HG02798 (cell line): ENCODE results near the gene CASS4.

Experiments used
- ATAC-seq: cut with Tn5 transposase; IDR thresholded peaks from one replicate; pipeline ENCODE4 v1.9.1; 2021; ENCODE audit warnings: mild to moderate bottlenecking; ENCODE audit not compliant: unreplicated experiment, poor library complexity

CASS4 gene

DNA sequence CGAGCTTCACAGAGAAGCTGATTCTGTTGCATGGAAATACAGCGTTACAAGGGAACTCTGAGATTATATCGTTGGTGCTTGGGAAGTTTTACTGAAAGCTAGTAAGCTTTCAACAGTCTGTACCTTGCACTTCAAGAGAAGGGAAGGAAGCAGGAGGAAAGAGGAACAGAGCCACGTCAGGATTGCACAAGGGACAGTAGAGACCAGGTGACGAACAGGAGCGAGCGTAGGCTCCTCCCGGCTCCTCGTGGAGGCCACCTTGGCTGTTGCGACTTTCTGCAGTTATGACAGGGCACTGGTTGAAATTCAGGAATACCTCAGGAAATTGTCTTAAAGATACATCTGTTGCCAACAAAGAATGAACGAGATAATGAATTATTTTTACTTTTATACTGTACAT is 75.2 kb downstream of the CASS4 start:
- ATAC-seq, result no peak

DNA sequence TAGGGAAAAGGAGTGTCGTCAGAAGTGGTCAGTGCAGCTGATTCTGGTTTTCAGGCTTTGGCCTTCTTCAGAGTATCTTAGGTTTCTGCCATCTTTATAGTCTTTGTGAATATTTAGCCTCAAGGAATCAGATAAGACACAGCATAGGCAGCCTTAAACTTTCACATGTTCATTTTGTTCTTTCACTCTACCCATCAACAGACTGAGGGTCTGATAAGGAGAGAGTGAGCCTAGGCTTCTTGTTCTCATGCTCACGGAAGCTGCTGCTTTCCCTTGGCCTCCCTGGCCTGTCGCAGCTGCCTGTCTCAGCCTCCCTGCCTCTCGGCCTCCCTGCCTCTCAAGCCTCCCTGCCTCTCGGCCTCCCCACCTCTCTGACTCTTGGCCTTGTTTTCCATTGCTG is 76.5 kb downstream of the CASS4 start:
- no peak for ATAC-seq

DNA sequence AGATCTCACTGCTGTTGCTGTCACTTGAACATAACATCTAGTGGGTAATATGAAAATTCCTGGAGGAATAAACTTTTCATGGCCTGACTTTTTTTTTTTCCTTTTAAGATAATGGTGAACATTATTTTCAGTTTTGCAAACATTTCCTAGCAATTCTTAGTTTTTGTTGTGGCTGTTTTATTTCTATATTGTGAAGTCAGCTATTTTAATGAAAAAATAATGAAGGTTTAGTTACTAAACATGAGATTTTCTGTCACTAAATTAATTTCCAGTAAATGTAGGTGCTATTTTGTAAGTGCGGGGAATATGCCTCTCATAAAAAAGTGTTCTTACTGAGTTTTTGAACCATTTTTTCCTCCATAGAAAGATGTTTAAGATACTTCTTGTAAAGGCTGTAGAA is 89.1 kb downstream of the CASS4 start:
- no peak for ATAC-seq

- ATAC-seq, result no peak
These were observed 91.9 kb downstream of the CASS4 start for GRCh38 chr20:56503916-56504315.

DNA sequence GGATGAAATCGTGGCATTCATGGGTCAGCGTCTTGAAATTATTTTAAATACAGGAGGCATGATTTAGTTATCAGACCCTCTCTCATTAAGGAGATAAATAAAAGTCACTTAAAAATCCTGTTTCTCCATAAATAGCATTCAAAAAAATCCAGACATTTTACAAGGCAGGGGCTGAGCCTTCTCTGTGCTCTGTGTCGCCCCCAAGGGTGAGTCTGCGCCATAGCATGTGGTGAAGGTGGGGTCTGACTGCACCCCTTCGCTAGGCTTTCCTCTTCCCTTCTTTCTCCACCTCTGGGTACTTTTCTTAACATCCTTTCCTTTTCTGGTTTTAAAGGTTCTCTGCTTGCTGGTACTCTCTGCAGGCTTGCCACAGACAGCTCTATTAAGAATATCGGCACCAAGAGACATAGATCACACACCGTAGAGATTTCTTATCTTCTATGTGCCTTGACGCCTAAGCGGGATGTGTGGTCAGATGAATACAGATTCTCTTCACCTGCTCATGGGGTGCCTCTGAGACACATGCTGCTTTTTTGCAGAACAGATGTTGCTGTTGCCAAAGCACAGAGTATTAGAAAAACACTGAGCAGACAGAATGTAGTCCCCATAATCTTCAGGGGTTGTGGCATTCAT is 92.4 kb downstream of the CASS4 start:
- no peak for ATAC-seq

DNA sequence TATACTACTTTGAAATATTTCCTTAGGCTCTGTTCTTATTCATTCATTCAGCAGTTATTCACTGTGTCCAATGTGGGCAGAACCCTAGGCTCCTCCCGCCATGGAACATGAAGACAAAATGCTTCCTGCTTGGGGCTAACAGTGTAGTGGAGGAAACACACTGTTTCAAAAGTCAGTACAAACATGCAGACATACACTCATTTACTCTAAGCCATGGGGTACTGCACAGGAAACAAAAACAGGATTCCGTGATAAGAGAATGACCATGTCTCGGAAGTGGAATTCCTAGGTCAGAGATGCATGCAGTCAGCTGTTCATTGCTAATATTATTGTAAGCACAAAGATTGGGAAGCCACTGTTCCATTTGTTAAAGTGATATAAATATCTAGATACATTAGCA is 94.0 kb downstream of the CASS4 start:
- no peak for ATAC-seq
